ENCODE data around the gene PRTG. TPM values are rescaled to one million over a fixed set of nuclear protein-coding genes. Genes with fewer than 3 reads are reported as not detected.

PRTG gene, protein sequence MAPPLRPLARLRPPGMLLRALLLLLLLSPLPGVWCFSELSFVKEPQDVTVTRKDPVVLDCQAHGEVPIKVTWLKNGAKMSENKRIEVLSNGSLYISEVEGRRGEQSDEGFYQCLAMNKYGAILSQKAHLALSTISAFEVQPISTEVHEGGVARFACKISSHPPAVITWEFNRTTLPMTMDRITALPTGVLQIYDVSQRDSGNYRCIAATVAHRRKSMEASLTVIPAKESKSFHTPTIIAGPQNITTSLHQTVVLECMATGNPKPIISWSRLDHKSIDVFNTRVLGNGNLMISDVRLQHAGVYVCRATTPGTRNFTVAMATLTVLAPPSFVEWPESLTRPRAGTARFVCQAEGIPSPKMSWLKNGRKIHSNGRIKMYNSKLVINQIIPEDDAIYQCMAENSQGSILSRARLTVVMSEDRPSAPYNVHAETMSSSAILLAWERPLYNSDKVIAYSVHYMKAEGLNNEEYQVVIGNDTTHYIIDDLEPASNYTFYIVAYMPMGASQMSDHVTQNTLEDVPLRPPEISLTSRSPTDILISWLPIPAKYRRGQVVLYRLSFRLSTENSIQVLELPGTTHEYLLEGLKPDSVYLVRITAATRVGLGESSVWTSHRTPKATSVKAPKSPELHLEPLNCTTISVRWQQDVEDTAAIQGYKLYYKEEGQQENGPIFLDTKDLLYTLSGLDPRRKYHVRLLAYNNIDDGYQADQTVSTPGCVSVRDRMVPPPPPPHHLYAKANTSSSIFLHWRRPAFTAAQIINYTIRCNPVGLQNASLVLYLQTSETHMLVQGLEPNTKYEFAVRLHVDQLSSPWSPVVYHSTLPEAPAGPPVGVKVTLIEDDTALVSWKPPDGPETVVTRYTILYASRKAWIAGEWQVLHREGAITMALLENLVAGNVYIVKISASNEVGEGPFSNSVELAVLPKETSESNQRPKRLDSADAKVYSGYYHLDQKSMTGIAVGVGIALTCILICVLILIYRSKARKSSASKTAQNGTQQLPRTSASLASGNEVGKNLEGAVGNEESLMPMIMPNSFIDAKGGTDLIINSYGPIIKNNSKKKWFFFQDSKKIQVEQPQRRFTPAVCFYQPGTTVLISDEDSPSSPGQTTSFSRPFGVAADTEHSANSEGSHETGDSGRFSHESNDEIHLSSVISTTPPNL
- total RNA-seq: 1.6 and 4.7 TPM in 2 replicates

DNA sequence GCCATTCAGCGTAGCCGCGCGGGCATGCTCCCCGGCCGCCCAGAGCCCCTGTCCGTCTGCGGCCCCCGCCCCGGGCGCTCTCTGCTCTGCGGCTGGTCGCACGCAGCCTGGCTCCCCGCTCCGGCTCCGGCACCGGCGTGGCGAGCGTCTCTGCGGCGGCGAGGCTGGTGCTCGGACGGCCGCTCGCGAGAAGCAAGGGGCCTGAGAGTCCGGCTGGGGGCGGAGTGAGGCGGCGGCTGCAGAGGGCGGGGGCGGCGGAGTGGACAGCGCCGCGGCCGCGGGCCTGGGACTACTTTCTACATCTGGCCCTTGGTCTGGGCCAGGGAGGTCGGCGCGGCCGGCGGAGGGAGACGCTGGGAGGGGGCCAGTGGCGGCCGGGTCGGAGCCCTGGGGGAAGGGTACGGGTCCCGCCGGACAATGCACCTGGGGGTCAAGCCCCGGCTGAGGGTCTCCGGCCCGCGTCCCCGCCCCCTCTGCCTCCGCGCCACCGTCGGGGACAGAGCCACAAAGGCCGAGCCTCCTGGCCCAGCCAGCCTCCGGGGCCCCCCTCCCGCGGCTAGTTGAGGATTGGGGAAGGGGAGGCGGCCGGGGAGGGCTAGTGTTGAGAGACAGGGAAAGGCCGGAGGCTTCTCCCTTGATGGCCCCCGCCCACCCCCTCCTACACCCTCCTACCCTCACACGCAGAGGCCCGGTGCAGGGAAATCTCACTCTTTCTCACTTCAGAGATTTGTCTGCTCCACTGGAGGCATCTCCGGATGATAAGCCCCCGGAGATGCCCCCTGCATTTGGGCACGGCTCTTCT is at the start of gene PRTG:
Gene PRTG, minus strand, starts transcription at position 226 of the 802 bp plus-strand sequence. Its CDS starts 221 bp downstream, at position 5.

DNA sequence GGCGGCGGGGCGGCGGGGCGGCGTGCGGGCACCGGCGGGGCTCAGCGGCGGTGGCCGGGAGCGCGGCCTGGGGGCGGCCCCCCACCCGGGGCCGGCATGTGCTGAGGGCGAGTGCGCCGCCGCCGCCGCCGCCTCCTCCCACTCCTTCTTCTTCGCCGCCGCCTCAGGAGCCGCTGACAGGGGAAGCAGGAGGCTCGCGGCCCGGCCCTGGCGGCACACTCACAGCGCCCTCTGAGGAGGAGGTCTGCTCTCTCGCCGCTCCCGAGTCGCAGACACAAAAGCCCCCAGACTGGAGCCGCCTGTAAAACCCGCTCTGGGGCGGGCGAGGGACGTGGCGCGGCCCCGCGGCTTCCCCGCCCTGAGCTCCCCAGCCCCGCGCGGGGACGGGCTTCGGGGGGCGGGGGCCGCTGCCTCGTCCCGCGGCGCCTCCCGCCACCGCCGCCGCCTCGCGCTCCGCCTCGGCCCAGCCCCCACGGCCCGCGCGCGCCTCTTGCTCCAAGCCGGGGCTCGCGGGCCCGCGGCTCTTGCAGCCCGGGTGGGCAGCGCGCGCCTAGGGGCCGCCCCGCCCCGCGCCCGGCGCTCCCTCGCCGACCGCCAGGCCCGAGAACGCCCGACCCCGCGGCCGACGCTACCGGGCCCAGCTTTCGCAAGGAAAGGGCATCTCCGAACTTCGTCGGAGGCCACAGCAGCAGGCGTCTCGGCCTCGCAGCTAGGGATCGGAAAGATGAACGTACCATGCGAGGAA is 154.7 kb downstream of the PRTG start, which contains the start of gene PYGO1:
Gene PYGO1, minus strand, starts transcription at position 276 of the 745 bp plus-strand sequence. CDS start 462 bp downstream, outside the sequence.

Other genes with a start within 250 kb of the PRTG start
- 1.6 TPM in 1 of 2 replicates, not detected in the other for gene DNAAF4, start 234.9 kb downstream of the PRTG start, total RNA-seq
- 6.2 and 10.5 TPM in 2 replicates for gene PYGO1, start 154.8 kb downstream of the PRTG start, total RNA-seq

Data from epithelial cell of alveolus of lung (primary cell).